K562 (cell line): ENCODE data around the gene CLIP2.

ENCODE experiments used
- CBX2 ChIP-seq: fragments of 200-600 bp; sonication (generic); IDR thresholded peaks from one replicate; pipeline ENCODE4 v1.6.1; 2012; ENCODE audit warnings: mild to moderate bottlenecking, low read length, inconsistent platforms; ENCODE audit not compliant: insufficient read depth, poor library complexity, severe bottlenecking
- EHMT2 ChIP-seq: fragments of 450-650 bp; IDR thresholded peaks from 2 replicates; pipeline ENCODE4 v1.6.1; 2018; ENCODE audit warnings: antibody characterized with exemption
- MXI1 ChIP-seq: IDR thresholded peaks from 2 replicates; pipeline ENCODE4 v1.6.1; 2011; ENCODE audit warnings: low read depth, mild to moderate bottlenecking, improper control_type of control experiment, low read length
- NR2C2 ChIP-seq, 2 experiments: fragments of 200-800 bp in 1 of 2; sonication (Bioruptor generic) in 1 of 2; sonication (generic) in 1 of 2; formaldehyde crosslinking in 1 of 2; IDR thresholded peaks; 2 replicates each; pipeline versions ENCODE4 v1.6.1 to v1.8.0; 2016 to 2022; ENCODE audit warnings: mild to moderate bottlenecking in 1 of 2, missing compliant biosample characterization in 1 of 2, missing genetic modification characterization in 1 of 2, missing genetic modification reagents in 1 of 2
- POLR2AphosphoS5 ChIP-seq: IDR thresholded peaks from 2 replicates; pipeline ENCODE4 v1.6.1; 2011; ENCODE audit warnings: mild to moderate bottlenecking, low read depth, low read length, moderate library complexity; ENCODE audit not compliant: control insufficient read depth, insufficient read depth
- SNAPC5 ChIP-seq: fragments of 250-450 bp; sonication (Bioruptor Pico); IDR thresholded peaks from 2 replicates; pipeline ENCODE4 v1.8.0; 2021; ENCODE audit warnings: moderate library complexity, mild to moderate bottlenecking, inconsistent platforms
- TBP ChIP-seq: optimal IDR thresholded peaks from 2 replicates; pipeline ENCODE3; 2011; ENCODE audit warnings: low read depth, low read length, improper control_type of control experiment
- ZNF232 ChIP-seq: sonication (generic); formaldehyde crosslinking; IDR thresholded peaks from 2 replicates; pipeline ENCODE4 v1.8.0; 2022; ENCODE audit warnings: mild to moderate bottlenecking, missing genetic modification reagents
- ZNF274 ChIP-seq: IDR thresholded peaks from 2 replicates; pipeline ENCODE4 v1.6.1; 2011; ENCODE audit warnings: low read depth, mild to moderate bottlenecking, low read length, moderate library complexity, borderline replicate concordance
- ZNF76 ChIP-seq: fragments of 250-450 bp; sonication (Bioruptor Pico); IDR thresholded peaks from 2 replicates; pipeline ENCODE4 v1.4.0; 2020; ENCODE audit warnings: mild to moderate bottlenecking, moderate library complexity, borderline replicate concordance
- TF ChIP-seq, protein P1 (sequence below), 3 experiments: IDR thresholded peaks in 2 of 3; conservative IDR thresholded peaks in 1 of 3; 2 replicates each; pipeline ENCODE4 v1.5.1; 2011 to 2012; ENCODE audit warnings: low read length in 3 of 3, mild to moderate bottlenecking in 3 of 3, control low read depth in 2 of 3, improper control_type of control experiment in 1 of 3, inconsistent platforms in 1 of 3, low read depth in 1 of 3, mixed read lengths in 1 of 3, moderate library complexity in 1 of 3; ENCODE audit not compliant: insufficient read depth in 2 of 3
- TF ChIP-seq, protein P2 (sequence below): fragments of 450-650 bp; IDR thresholded peaks from 2 replicates; pipeline ENCODE4 v1.6.1; 2018; ENCODE audit warnings: mild to moderate bottlenecking, low read depth; ENCODE audit not compliant: partially characterized antibody
- TF ChIP-seq, protein P3 (sequence below), 2 experiments: IDR thresholded peaks in 1 of 2; conservative IDR thresholded peaks in 1 of 2; 2 replicates each; pipeline ENCODE4 v1.6.1; 2016; ENCODE audit warnings: low read depth in 2 of 2, mild to moderate bottlenecking in 1 of 2, missing compliant biosample characterization in 1 of 2, missing genetic modification characterization in 1 of 2, moderate library complexity in 1 of 2

- TF ChIP-seq, protein P1, sequence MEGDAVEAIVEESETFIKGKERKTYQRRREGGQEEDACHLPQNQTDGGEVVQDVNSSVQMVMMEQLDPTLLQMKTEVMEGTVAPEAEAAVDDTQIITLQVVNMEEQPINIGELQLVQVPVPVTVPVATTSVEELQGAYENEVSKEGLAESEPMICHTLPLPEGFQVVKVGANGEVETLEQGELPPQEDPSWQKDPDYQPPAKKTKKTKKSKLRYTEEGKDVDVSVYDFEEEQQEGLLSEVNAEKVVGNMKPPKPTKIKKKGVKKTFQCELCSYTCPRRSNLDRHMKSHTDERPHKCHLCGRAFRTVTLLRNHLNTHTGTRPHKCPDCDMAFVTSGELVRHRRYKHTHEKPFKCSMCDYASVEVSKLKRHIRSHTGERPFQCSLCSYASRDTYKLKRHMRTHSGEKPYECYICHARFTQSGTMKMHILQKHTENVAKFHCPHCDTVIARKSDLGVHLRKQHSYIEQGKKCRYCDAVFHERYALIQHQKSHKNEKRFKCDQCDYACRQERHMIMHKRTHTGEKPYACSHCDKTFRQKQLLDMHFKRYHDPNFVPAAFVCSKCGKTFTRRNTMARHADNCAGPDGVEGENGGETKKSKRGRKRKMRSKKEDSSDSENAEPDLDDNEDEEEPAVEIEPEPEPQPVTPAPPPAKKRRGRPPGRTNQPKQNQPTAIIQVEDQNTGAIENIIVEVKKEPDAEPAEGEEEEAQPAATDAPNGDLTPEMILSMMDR (IDR thresholded peaks at IDR 0.05 in 2 of 3, conservative IDR thresholded peaks at IDR 0.05 in 1 of 3; ENCODE audit: insufficient read depth in 2 of 3, low read depth in 1 of 3, low read length in 3 of 3): no peak
- no peak for TF ChIP-seq NR2C2 (CRISPR knock-in tag; IDR thresholded peaks at IDR 0.05)
- no peak for TF ChIP-seq NR2C2 (tag; IDR thresholded peaks at IDR 0.05)
- no peak for TF ChIP-seq TBP
- no peak for TF ChIP-seq POLR2AphosphoS5
- no peak for TF ChIP-seq ZNF232 (CRISPR knock-in tag)
- no peak for TF ChIP-seq CBX2
- no peak for TF ChIP-seq MXI1
- no peak for TF ChIP-seq ZNF76 (CRISPR knock-in tag)
- TF ChIP-seq, protein P2, sequence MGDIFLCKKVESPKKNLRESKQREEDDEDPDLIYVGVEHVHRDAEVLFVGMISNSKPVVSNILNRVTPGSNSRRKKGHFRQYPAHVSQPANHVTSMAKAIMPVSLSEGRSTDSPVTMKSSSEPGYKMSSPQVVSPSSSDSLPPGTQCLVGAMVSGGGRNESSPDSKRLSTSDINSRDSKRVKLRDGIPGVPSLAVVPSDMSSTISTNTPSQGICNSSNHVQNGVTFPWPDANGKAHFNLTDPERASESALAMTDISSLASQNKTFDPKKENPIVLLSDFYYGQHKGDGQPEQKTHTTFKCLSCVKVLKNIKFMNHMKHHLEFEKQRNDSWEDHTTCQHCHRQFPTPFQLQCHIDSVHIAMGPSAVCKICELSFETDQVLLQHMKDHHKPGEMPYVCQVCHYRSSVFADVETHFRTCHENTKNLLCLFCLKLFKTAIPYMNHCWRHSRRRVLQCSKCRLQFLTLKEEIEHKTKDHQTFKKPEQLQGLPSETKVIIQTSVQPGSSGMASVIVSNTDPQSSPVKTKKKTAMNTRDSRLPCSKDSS: peak; percentile 10
- no peak for TF ChIP-seq EHMT2
- TF ChIP-seq ZNF274: no peak
- no peak for TF ChIP-seq SNAPC5 (CRISPR knock-in tag)
- TF ChIP-seq, protein P3, sequence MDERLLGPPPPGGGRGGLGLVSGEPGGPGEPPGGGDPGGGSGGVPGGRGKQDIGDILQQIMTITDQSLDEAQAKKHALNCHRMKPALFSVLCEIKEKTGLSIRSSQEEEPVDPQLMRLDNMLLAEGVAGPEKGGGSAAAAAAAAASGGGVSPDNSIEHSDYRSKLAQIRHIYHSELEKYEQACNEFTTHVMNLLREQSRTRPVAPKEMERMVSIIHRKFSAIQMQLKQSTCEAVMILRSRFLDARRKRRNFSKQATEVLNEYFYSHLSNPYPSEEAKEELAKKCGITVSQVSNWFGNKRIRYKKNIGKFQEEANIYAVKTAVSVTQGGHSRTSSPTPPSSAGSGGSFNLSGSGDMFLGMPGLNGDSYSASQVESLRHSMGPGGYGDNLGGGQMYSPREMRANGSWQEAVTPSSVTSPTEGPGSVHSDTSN (CRISPR knock-in tag; IDR thresholded peaks at IDR 0.05; ENCODE audit: low read depth): no peak
- TF ChIP-seq, protein P3 (tag; conservative IDR thresholded peaks at IDR 0.05; ENCODE audit: low read depth): no peak
Measured at GRCh38 chr7:74371381-74372341, 82.5 kb downstream of the CLIP2 start.
